ENCODE results near the gene LRMDA.
"Not testable (repeated sequence)": the region's sequence is repeated elsewhere in the genome, so short reads cannot be mapped to it uniquely, and the experiment has no call there.

The LRMDA gene

GRCh38 chr10:76051007-76051936 lies 619.8 kb downstream of the LRMDA start:
- DNase-seq (ENCODE audit: low read depth): no peak

- DNase-seq (ENCODE audit: low read depth): no peak
These were observed 621.5 kb downstream of the LRMDA start for GRCh38 chr10:76052682-76053503.

GRCh38 chr10:76055466-76055865 lies 624.0 kb downstream of the LRMDA start:
- no peak for DNase-seq (ENCODE audit: low read depth)

- no peak for DNase-seq (ENCODE audit: low read depth)
These were observed 624.5 kb downstream of the LRMDA start for GRCh38 chr10:76055963-76056362.

GRCh38 chr10:76060993-76061392 lies 629.6 kb downstream of the LRMDA start:
- not testable (repeated sequence) for DNase-seq (ENCODE audit: low read depth)

GRCh38 chr10:76066457-76066856 lies 635.0 kb downstream of the LRMDA start:
- no peak for DNase-seq (ENCODE audit: low read depth)

GRCh38 chr10:76067447-76067846 lies 636.0 kb downstream of the LRMDA start:
- no peak for DNase-seq (ENCODE audit: low read depth)

GRCh38 chr10:76068856-76069255 lies 637.4 kb downstream of the LRMDA start:
- no peak for DNase-seq (ENCODE audit: low read depth)

GRCh38 chr10:76070916-76071315 lies 639.5 kb downstream of the LRMDA start:
- DNase-seq (ENCODE audit: low read depth): no peak

GRCh38 chr10:76071653-76072365 lies 640.4 kb downstream of the LRMDA start:
- no peak for DNase-seq (ENCODE audit: low read depth)

GRCh38 chr10:76072384-76072783 lies 641.0 kb downstream of the LRMDA start:
- no peak for DNase-seq (ENCODE audit: low read depth)

GRCh38 chr10:76073524-76073923 lies 642.1 kb downstream of the LRMDA start:
- DNase-seq (ENCODE audit: low read depth): no peak

GRCh38 chr10:76074659-76075058 lies 643.2 kb downstream of the LRMDA start:
- DNase-seq (ENCODE audit: low read depth): no peak

- no peak for DNase-seq (ENCODE audit: low read depth)
These were observed 649.0 kb downstream of the LRMDA start for GRCh38 chr10:76080451-76080850.

GRCh38 chr10:76080991-76081390 lies 649.6 kb downstream of the LRMDA start:
- DNase-seq (ENCODE audit: low read depth): no peak

- DNase-seq (ENCODE audit: low read depth): no peak
These were observed 650.8 kb downstream of the LRMDA start for GRCh38 chr10:76082232-76082631.

- DNase-seq (ENCODE audit: low read depth): peak; percentile 63
These were observed 651.5 kb downstream of the LRMDA start for GRCh38 chr10:76082956-76083355.

GRCh38 chr10:76085002-76085816 lies 653.8 kb downstream of the LRMDA start:
- DNase-seq (ENCODE audit: low read depth): no peak

- DNase-seq (ENCODE audit: low read depth): no peak
These were observed 654.4 kb downstream of the LRMDA start for GRCh38 chr10:76085817-76086167.

GRCh38 chr10:76086170-76086760 lies 654.8 kb downstream of the LRMDA start:
- DNase-seq (ENCODE audit: low read depth): no peak
